MCF 10A (cell line): ENCODE measurements around the gene PRRX2. TPM values are rescaled to one million over a fixed set of nuclear protein-coding genes. Genes with fewer than 3 reads are reported as not detected.

ENCODE experiments used
- BruUV-seq: library from RNA; stranded (reverse); fragments of 400-500 nt; replicated peaks from 2 replicates; lab custom pipeline; 2021; lab: Mats Ljungman, UMichigan
- CTCF ChIA-PET: fragments of 300-600 bp; sonication (Branson Sonifier 250); formaldehyde crosslinking; extraction: SDS; loops from one replicate; lab custom pipeline; 2021; ENCODE audit warnings: antibody characterized with exemption, inconsistent platforms; lab: Yijun Ruan, JAX
- POLR2A ChIA-PET: fragments of 300-600, 350-650 bp; sonication (Branson Sonifier 250); formaldehyde crosslinking; extraction: SDS; loops from one replicate; lab custom pipeline; 2020; ENCODE audit warnings: antibody characterized with exemption, inconsistent platforms; lab: Yijun Ruan, JAX
- DNase-seq: peaks from one replicate; pipeline ENCODE4 v3.0.0-alpha.2; 2018; ENCODE audit not compliant: unreplicated experiment
- H3K27ac Mint-ChIP-seq: one replicate; pipeline ENCODE4 v1.8.0; 2022; ENCODE audit warnings: mild to moderate bottlenecking, low read depth, mixed read lengths; ENCODE audit not compliant: unreplicated experiment
- H3K27me3 Mint-ChIP-seq: one replicate; pipeline ENCODE4 v1.8.0; 2022; ENCODE audit warnings: mixed read lengths; ENCODE audit not compliant: insufficient read depth, unreplicated experiment
- H3K36me3 Mint-ChIP-seq: one replicate; pipeline ENCODE4 v1.8.0; 2022; ENCODE audit warnings: mild to moderate bottlenecking, moderate library complexity, mixed read lengths; ENCODE audit not compliant: insufficient read depth, unreplicated experiment
- H3K4me1 Mint-ChIP-seq: one replicate; pipeline ENCODE4 v1.8.0; 2022; ENCODE audit warnings: mixed read lengths; ENCODE audit not compliant: insufficient read depth, unreplicated experiment
- H3K4me3 Mint-ChIP-seq: one replicate; pipeline ENCODE4 v1.8.0; 2022; ENCODE audit warnings: mild to moderate bottlenecking, moderate library complexity, mixed read lengths; ENCODE audit not compliant: unreplicated experiment
- H3K9me3 Mint-ChIP-seq: one replicate; pipeline ENCODE4 v1.8.0; 2022; ENCODE audit warnings: mixed read lengths; ENCODE audit not compliant: unreplicated experiment
- CTCF ChIP-seq: fragments of 200-600 bp; IDR thresholded peaks from one replicate; pipeline ENCODE4 v1.8.0; 2022; ENCODE audit warnings: antibody characterized with exemption, mild to moderate bottlenecking; ENCODE audit not compliant: unreplicated experiment
- intact Hi-C: fragments of 100-400 bp; cut with micrococcal nuclease; formaldehyde crosslinking; loops from 2 replicates; pipeline ENCODE4 v1.14.1; 2022
- total RNA-seq: library from RNA; stranded (reverse); gene quantifications from 2 replicates; pipeline ENCODE4 v1.2.3, GENCODE V29; 2022

Gene PRRX2
- total RNA-seq, 1 experiment from 2014 or later = not detected

- ChIA-PET POLR2A (interaction anchor here (1.1 to 1.3 kb wide), 3 partner anchors 9 to 55 kb away, joined by 3 to 6 read pairs (median 4); no protein-coding TSS in a partner anchor), CTCF (interaction anchor here (0.7 to 8.1 kb wide), 4 partner anchors 9 to 88 kb away, joined by 3 to 105 read pairs (median 11); no protein-coding TSS in a partner anchor)
- TF ChIP-seq CTCF = no peak
- no peak for DNase-seq
- H3K36me3 Mint-ChIP-seq = peaks cover 6% of the 10 kb centered on the region
- no peak overlapping the region for H3K4me3 Mint-ChIP-seq
- no peaks in the 10 kb centered on the region for H3K9me3 Mint-ChIP-seq
- no peaks in the 10 kb centered on the region for H3K27me3 Mint-ChIP-seq
- no TSS peak for BruUV-seq
- intact Hi-C loops = no loop called here
- H3K4me1 Mint-ChIP-seq = no peaks in the 10 kb centered on the region
- no peak overlapping the region for H3K27ac Mint-ChIP-seq
Observed at GRCh38 chr9:129728744-129729143, 63.3 kb downstream of the PRRX2 start.

- intact Hi-C loops = no loop called here
- H3K4me3 Mint-ChIP-seq = no peak overlapping the region
- H3K27me3 Mint-ChIP-seq = no peaks in the 10 kb centered on the region
- TF ChIP-seq CTCF = no peak
- H3K36me3 Mint-ChIP-seq = peaks cover 6% of the 10 kb centered on the region
- no TSS peak for BruUV-seq
- ChIA-PET POLR2A (interaction anchor here (0.7 kb wide), 1 partner anchor 62 kb away, joined by 3 read pairs; no protein-coding TSS in a partner anchor), CTCF (interaction anchor here (8.1 kb wide), 1 partner anchor 53 kb away, joined by 105 read pairs; no protein-coding TSS in a partner anchor)
- no peaks in the 10 kb centered on the region for H3K4me1 Mint-ChIP-seq
- no peak for DNase-seq
- no peaks in the 10 kb centered on the region for H3K9me3 Mint-ChIP-seq
- no peak overlapping the region for H3K27ac Mint-ChIP-seq
Observed at GRCh38 chr9:129731477-129732085, 66.1 kb downstream of the PRRX2 start.

GRCh38 chr9:129732100-129732499 lies 66.7 kb downstream of the PRRX2 start:
- CTCF ChIA-PET = interaction anchor here (8.1 kb wide), 1 partner anchor 52 kb away, joined by 105 read pairs; no protein-coding TSS in a partner anchor

More at GRCh38 chr9:129732100-129732499, 66.7 kb downstream of the PRRX2 start:
- Mint-ChIP-seq H3K27ac (no peak overlapping the region), H3K36me3 (peaks cover 9% of the 10 kb centered on the region), H3K4me1 (no peaks in the 10 kb centered on the region), H3K4me3 (no peak overlapping the region), H3K27me3 (no peaks in the 10 kb centered on the region), H3K9me3 (no peaks in the 10 kb centered on the region)
- BruUV-seq = no TSS peak
- DNase-seq = no peak
- POLR2A ChIA-PET = interaction anchor here (0.7 kb wide), 1 partner anchor 61 kb away, joined by 3 read pairs; no protein-coding TSS in a partner anchor
- intact Hi-C loops = no loop called here
- no peak for TF ChIP-seq CTCF
